K562 (cell line): Measurements from ENCODE around the gene HBG1. TPM values are rescaled to one million over a fixed set of nuclear protein-coding genes. Genes with fewer than 3 reads are reported as not detected.

ENCODE experiments used
- ATF2 ChIP-seq: sonication (generic); formaldehyde crosslinking; IDR thresholded peaks from 2 replicates; pipeline ENCODE4 v1.8.1; 2022; ENCODE audit warnings: missing genetic modification reagents
- CREM ChIP-seq: IDR thresholded peaks from 2 replicates; pipeline ENCODE4 v1.6.1; 2014; ENCODE audit warnings: antibody characterized with exemption, low read depth
- ELK3 ChIP-seq: fragments of 450-650 bp; formaldehyde crosslinking; IDR thresholded peaks from 2 replicates; pipeline ENCODE4 v1.4.0; 2020; ENCODE audit warnings: mild to moderate bottlenecking
- ETV5 ChIP-seq: sonication (generic); formaldehyde crosslinking; IDR thresholded peaks from 2 replicates; pipeline ENCODE4 v1.4.0; 2020; ENCODE audit warnings: low read depth, mild to moderate bottlenecking, missing genetic modification reagents
- FOXJ3 ChIP-seq: sonication (generic); formaldehyde crosslinking; IDR thresholded peaks from 2 replicates; pipeline ENCODE4 v1.4.0; 2020; ENCODE audit warnings: mild to moderate bottlenecking, missing genetic modification reagents
- FUS ChIP-seq: fragments of 200-400 bp; formaldehyde crosslinking; optimal IDR thresholded peaks from 2 replicates; pipeline ENCODE3; 2017; ENCODE audit warnings: low read depth, low read length
- HINFP ChIP-seq: fragments of 450-650 bp; conservative IDR thresholded peaks from 2 replicates; pipeline ENCODE4 v1.6.1; 2016; ENCODE audit warnings: missing genetic modification characterization, low read depth, mild to moderate bottlenecking, control low read depth, missing compliant biosample characterization
- HMG20B ChIP-seq: fragments of 250-450 bp; sonication (Bioruptor Pico); IDR thresholded peaks from 2 replicates; pipeline ENCODE4 v1.5.0; 2021; ENCODE audit warnings: mild to moderate bottlenecking
- HNRNPK ChIP-seq: fragments of 200-400 bp; formaldehyde crosslinking; IDR thresholded peaks from one replicate; pipeline ENCODE4 v1.6.1; 2018; ENCODE audit warnings: mild to moderate bottlenecking, low read depth, low read length; ENCODE audit not compliant: poor library complexity, severe bottlenecking
- MECOM ChIP-seq: fragments of 250-450 bp; sonication (Bioruptor Pico); IDR thresholded peaks from 2 replicates; pipeline ENCODE4 v1.8.0; 2022; ENCODE audit warnings: inconsistent platforms
- NELFE ChIP-seq: IDR thresholded peaks from 2 replicates; pipeline ENCODE4 v1.6.1; 2011; ENCODE audit warnings: mild to moderate bottlenecking; ENCODE audit not compliant: insufficient read depth, insufficient read length
- NR0B1 ChIP-seq: fragments of 450-650 bp; IDR thresholded peaks from one replicate; pipeline ENCODE4 v1.6.1; 2018; ENCODE audit warnings: mild to moderate bottlenecking, moderate library complexity; ENCODE audit not compliant: partially characterized antibody
- PCBP2 ChIP-seq: fragments of 200-400 bp; formaldehyde crosslinking; IDR thresholded peaks from 2 replicates; pipeline ENCODE4 v1.6.1; 2018; ENCODE audit warnings: low read length, low read depth, mild to moderate bottlenecking, moderate library complexity; ENCODE audit not compliant: poor library complexity, severe bottlenecking
- PPARD ChIP-seq: fragments of 250-450 bp; sonication (Bioruptor Pico); IDR thresholded peaks from 2 replicates; pipeline ENCODE4 v1.8.0; 2022; ENCODE audit warnings: inconsistent platforms, mild to moderate bottlenecking, moderate library complexity
- PTRF ChIP-seq: fragments of 450-650 bp; IDR thresholded peaks from 2 replicates; pipeline ENCODE4 v1.6.1; 2016; ENCODE audit warnings: mild to moderate bottlenecking, missing genetic modification characterization, missing compliant biosample characterization
- SMAD4 ChIP-seq: fragments of 250-450 bp; sonication (Bioruptor Pico); conservative IDR thresholded peaks from 2 replicates; pipeline ENCODE4 v1.8.0; 2021; ENCODE audit warnings: inconsistent platforms, mild to moderate bottlenecking, moderate library complexity
- TAF1 ChIP-seq: IDR thresholded peaks from 2 replicates; pipeline ENCODE4 v1.6.1; 2011; ENCODE audit warnings: mild to moderate bottlenecking, low read length, moderate library complexity; ENCODE audit not compliant: insufficient read depth, control insufficient read depth, severe bottlenecking; ENCODE audit errors: extremely low read depth
- YY1 ChIP-seq, 3 experiments: IDR thresholded peaks; 2 replicates each; pipeline ENCODE4 v1.6.1; 2011; ENCODE audit warnings: low read length in 2 of 3, mild to moderate bottlenecking in 2 of 3, moderate library complexity in 2 of 3, borderline replicate concordance in 1 of 3, control low read depth in 1 of 3, low read depth in 1 of 3; ENCODE audit not compliant: insufficient read depth in 3 of 3, insufficient replicate concordance in 2 of 3, control insufficient read depth in 1 of 3, insufficient read length in 1 of 3; ENCODE audit errors: extremely low read depth in 1 of 3
- ZBTB1 ChIP-seq: sonication (generic); formaldehyde crosslinking; IDR thresholded peaks from 2 replicates; pipeline ENCODE4 v1.8.1; 2023; ENCODE audit warnings: missing genetic modification reagents, low read depth, mild to moderate bottlenecking, borderline replicate concordance
- ZNF311 ChIP-seq: fragments of 250-450 bp; sonication (Bioruptor Pico); IDR thresholded peaks from 2 replicates; pipeline ENCODE4 v1.4.0; 2020; ENCODE audit warnings: mild to moderate bottlenecking, moderate library complexity
- polyA plus RNA-seq, 8 experiments: library from polyadenylated mRNA; depleted of rRNA in 4 of 8; stranded (reverse) in 5 of 8; unstranded in 3 of 8; fragments of >200 nt; fragmentation: Nextera tagmentation in 2 of 8; fragmentation: Illumina TruSeq in 1 of 8; extraction: Ambion mirVana in 2 of 8; extraction: Trizol in 1 of 8; gene quantifications; 2 replicates each; pipeline versions ENCODE4 v1.2.1 to v1.2.3, GENCODE V29; 2011 to 2014; ENCODE audit warnings: inconsistent platforms in 1 of 8, missing spikeins in 1 of 8
- total RNA-seq, 7 experiments: library from RNA; depleted of rRNA in 6 of 7; stranded (reverse); fragments of >200 nt in 6 of 7; fragmentation: Illumina TruSeq in 2 of 7; extraction: Trizol in 2 of 7; gene quantifications; 2 replicates each; pipeline versions ENCODE4 v1.2.1 to v1.2.3, GENCODE V29; 2011 to 2021; ENCODE audit warnings: low replicate concordance in 1 of 7

HBG1 gene
- total and polyA plus RNA-seq, 9 of the 15 experiments (the other 6 are each of a cell fraction or from before 2014, with no cell fraction given) = 1,066 to 16,338 (median 4,898) TPM

GRCh38 chr11:5288906-5289550 is 39.4 kb upstream of the HBG1 start (continued):
- TF ChIP-seq HINFP (tag) = no peak
- no peak for TF ChIP-seq TAF1
- TF ChIP-seq CREM = no peak
- no peak for TF ChIP-seq HMG20B (CRISPR knock-in tag)
- no peak for TF ChIP-seq PTRF (tag)
- TF ChIP-seq ETV5 (CRISPR knock-in tag) = no peak
- no peak for TF ChIP-seq YY1 (IDR thresholded peaks at IDR 0.05; ENCODE audit: borderline replicate concordance in 1 of 3, control insufficient read depth in 1 of 3, extremely low read depth in 1 of 3, insufficient read depth in 3 of 3, insufficient read length in 1 of 3, insufficient replicate concordance in 2 of 3, low read depth in 1 of 3, low read length in 2 of 3)
- no peak for TF ChIP-seq MECOM (CRISPR knock-in tag)
- no peak for TF ChIP-seq ZNF311 (CRISPR knock-in tag)
- TF ChIP-seq PPARD (CRISPR knock-in tag) = no peak
- TF ChIP-seq ATF2 (CRISPR knock-in tag) = no peak
- no peak for TF ChIP-seq FOXJ3
- no peak for TF ChIP-seq ELK3 (CRISPR knock-in tag)
- no peak for TF ChIP-seq ZBTB1 (CRISPR knock-in tag)
- TF ChIP-seq NELFE = no peak
- TF ChIP-seq SMAD4 (CRISPR knock-in tag) = no peak
- no peak for TF ChIP-seq NR0B1
- TF ChIP-seq HNRNPK = no peak
- TF ChIP-seq FUS = no peak
- TF ChIP-seq PCBP2 = no peak
